NOMO-1 (cell line): ENCODE results near the gene CREB1.
A peak's percentile ranks its signal among the peaks of the same experiment; 100 is the strongest.
"Not testable (repeated sequence)": the region's sequence is repeated elsewhere in the genome, so short reads cannot be mapped to it uniquely, and the experiment has no call there.

ENCODE experiments used
- DNase-seq, 2 experiments: peaks; one replicate each; lab custom pipeline; 2025; ENCODE audit not compliant: unreplicated experiment in 2 of 2; lab: John Stamatoyannopoulos, UW

The CREB1 gene

GRCh38 chr2:207606829-207607228 is 77.1 kb downstream of the CREB1 start:
- no peak for DNase-seq

GRCh38 chr2:207612714-207613113 is 83.0 kb downstream of the CREB1 start:
- no peak for DNase-seq

- no peak for DNase-seq
Measured at GRCh38 chr2:207614824-207615223, 85.1 kb downstream of the CREB1 start.

GRCh38 chr2:207616185-207616584 is 86.4 kb downstream of the CREB1 start:
- DNase-seq: no peak

- DNase-seq: no peak
Measured at GRCh38 chr2:207617011-207617671, 87.4 kb downstream of the CREB1 start.

GRCh38 chr2:207619764-207620203 is 90.0 kb downstream of the CREB1 start:
- peak; percentile 48 to 94 for DNase-seq

- no peak for DNase-seq
Measured at GRCh38 chr2:207621501-207622039, 91.8 kb downstream of the CREB1 start.

GRCh38 chr2:207624185-207625013 is 94.6 kb downstream of the CREB1 start:
- peak; percentile 69 to 76 for DNase-seq

GRCh38 chr2:207625014-207625907 is 95.5 kb downstream of the CREB1 start, which contains the start of gene METTL21A:
METTL21A (minus strand) TSS chr2:207625394; CDS start chr2:207624375, 1,019 bp downstream.
- peak; percentile 88 to 95 for DNase-seq

GRCh38 chr2:207629553-207629952 is 99.8 kb downstream of the CREB1 start:
- no peak for DNase-seq

- no peak for DNase-seq
Measured at GRCh38 chr2:207630491-207630890, 100.7 kb downstream of the CREB1 start.

- DNase-seq: peak; percentile 88 to 94
Measured at GRCh38 chr2:207632575-207633493, 103.1 kb downstream of the CREB1 start.

- DNase-seq: no peak
Measured at GRCh38 chr2:207633686-207634085, 103.9 kb downstream of the CREB1 start.

- peak; percentile 17 to 45 for DNase-seq
Measured at GRCh38 chr2:207635468-207636200, 105.9 kb downstream of the CREB1 start.

- not testable (repeated sequence) for DNase-seq
Measured at GRCh38 chr2:207639288-207639687, 109.5 kb downstream of the CREB1 start.

- DNase-seq: no peak
Measured at GRCh38 chr2:207640160-207640559, 110.4 kb downstream of the CREB1 start.

GRCh38 chr2:207640661-207641060 is 110.9 kb downstream of the CREB1 start:
- no peak for DNase-seq

GRCh38 chr2:207643892-207644291 is 114.1 kb downstream of the CREB1 start:
- no peak for DNase-seq

GRCh38 chr2:207646582-207646981 is 116.8 kb downstream of the CREB1 start:
- DNase-seq: not testable (repeated sequence)
